HG03280 (cell line): Measurements from ENCODE around the gene ULK4.
"Not testable (repeated sequence)": the region's sequence is repeated elsewhere in the genome, so short reads cannot be mapped to it uniquely, and the experiment has no call there.

Experiments
- ATAC-seq: cut with Tn5 transposase; IDR thresholded peaks from one replicate; pipeline ENCODE4 v1.9.1; 2021; ENCODE audit warnings: mild to moderate bottlenecking, moderate library complexity; ENCODE audit not compliant: unreplicated experiment

ULK4 gene

GRCh38 chr3:41453618-41454017 is 508.3 kb downstream of the ULK4 start:
- not testable (repeated sequence) for ATAC-seq

GRCh38 chr3:41450416-41451231 is 511.3 kb downstream of the ULK4 start:
- ATAC-seq = no peak

- no peak for ATAC-seq
Observed at GRCh38 chr3:41448396-41448795, 513.5 kb downstream of the ULK4 start.

GRCh38 chr3:41447701-41448100 is 514.2 kb downstream of the ULK4 start:
- ATAC-seq = no peak

- ATAC-seq = not testable (repeated sequence)
Observed at GRCh38 chr3:41446316-41446715, 515.6 kb downstream of the ULK4 start.

GRCh38 chr3:41441568-41441967 is 520.3 kb downstream of the ULK4 start:
- ATAC-seq = no peak

GRCh38 chr3:41441139-41441538 is 520.8 kb downstream of the ULK4 start:
- ATAC-seq = no peak

- ATAC-seq = no peak
Observed at GRCh38 chr3:41436983-41437382, 524.9 kb downstream of the ULK4 start.

- no peak for ATAC-seq
Observed at GRCh38 chr3:41434781-41435180, 527.1 kb downstream of the ULK4 start.

- ATAC-seq = no peak
Observed at GRCh38 chr3:41431386-41431785, 530.5 kb downstream of the ULK4 start.

GRCh38 chr3:41430886-41431285 is 531.0 kb downstream of the ULK4 start:
- no peak for ATAC-seq

GRCh38 chr3:41430391-41430790 is 531.5 kb downstream of the ULK4 start:
- ATAC-seq = no peak

- no peak for ATAC-seq
Observed at GRCh38 chr3:41426485-41426884, 535.4 kb downstream of the ULK4 start.

- ATAC-seq = no peak
Observed at GRCh38 chr3:41424543-41425300, 537.2 kb downstream of the ULK4 start.

- no peak for ATAC-seq
Observed at GRCh38 chr3:41419809-41420208, 542.1 kb downstream of the ULK4 start.

GRCh38 chr3:41418961-41419691 is 542.8 kb downstream of the ULK4 start:
- ATAC-seq = no peak

GRCh38 chr3:41417574-41417973 is 544.3 kb downstream of the ULK4 start:
- ATAC-seq = no peak

GRCh38 chr3:41411065-41411464 is 550.8 kb downstream of the ULK4 start:
- no peak for ATAC-seq

- ATAC-seq = no peak
Observed at GRCh38 chr3:41405466-41405865, 556.4 kb downstream of the ULK4 start.

GRCh38 chr3:41404582-41404981 is 557.3 kb downstream of the ULK4 start:
- no peak for ATAC-seq

- ATAC-seq = no peak
Observed at GRCh38 chr3:41394896-41395295, 567.0 kb downstream of the ULK4 start.
